SU-DHL-6 (cell line): ENCODE measurements around the gene RBM23.
"Not testable (repeated sequence)": the region's sequence is repeated elsewhere in the genome, so short reads cannot be mapped to it uniquely, and the experiment has no call there.

Experiments used
- H2AFZ ChIP-seq: fragments of 200-600 bp; sonication (generic); 2 replicates; pipeline ENCODE4 v1.6.1; 2014; ENCODE audit warnings: low read depth, mild to moderate bottlenecking, moderate library complexity, mixed read lengths, antibody characterized with exemption, low read length; ENCODE audit not compliant: severe bottlenecking
- H3F3A ChIP-seq: fragments of 200-600 bp; shearing (Covaris generic); 2 replicates; pipeline ENCODE4 v1.6.0; 2016; ENCODE audit warnings: antibody characterized with exemption, mild to moderate bottlenecking; ENCODE audit not compliant: insufficient read depth
- H3K27ac ChIP-seq: fragments of 200-600 bp; sonication (generic); 2 replicates; pipeline ENCODE4 v1.5.1; 2016; ENCODE audit warnings: low read depth, mild to moderate bottlenecking, low read length, moderate library complexity, mixed read lengths
- H3K27me3 ChIP-seq: fragments of 200-600 bp; sonication (generic), shearing (Covaris generic); 2 replicates; pipeline ENCODE4 v1.6.0; 2014; ENCODE audit warnings: mild to moderate bottlenecking, low read length
- H3K36me3 ChIP-seq: fragments of 200-600 bp; sonication (generic); 2 replicates; pipeline ENCODE4 v1.6.1; 2014; ENCODE audit warnings: mild to moderate bottlenecking, low read length, mixed read lengths
- H3K4me2 ChIP-seq: fragments of 300-600, 200-600 bp; shearing (Covaris generic), sonication (generic); 2 replicates; pipeline ENCODE4 v1.6.0; 2014; ENCODE audit warnings: low read length, low read depth, mild to moderate bottlenecking; ENCODE audit not compliant: poor library complexity, severe bottlenecking
- H3K4me3 ChIP-seq: fragments of 200-600 bp; sonication (generic); 2 replicates; pipeline ENCODE4 v1.5.1; 2014; ENCODE audit warnings: antibody characterized with exemption, low read length, mild to moderate bottlenecking, mixed read lengths; ENCODE audit not compliant: insufficient read depth, poor library complexity, severe bottlenecking
- H3K79me2 ChIP-seq: fragments of 200-600 bp; sonication (generic); 2 replicates; pipeline ENCODE4 v1.6.1; 2014; ENCODE audit warnings: mild to moderate bottlenecking, low read length, moderate library complexity; ENCODE audit not compliant: insufficient read depth
- H3K9ac ChIP-seq: fragments of 200-600 bp; sonication (generic); 2 replicates; pipeline ENCODE4 v1.7.0; 2014; ENCODE audit warnings: mild to moderate bottlenecking, low read length
- H3K9me2 ChIP-seq: fragments of 200-600 bp; sonication (generic); replicated peaks from 2 replicates; pipeline ENCODE4 v1.6.1; 2014; ENCODE audit warnings: low read length; ENCODE audit not compliant: insufficient read depth
- H3K9me3 ChIP-seq: fragments of 200-600 bp; sonication (generic); 2 replicates; pipeline ENCODE4 v1.6.1; 2014; ENCODE audit warnings: low read length, mixed read lengths; ENCODE audit not compliant: insufficient read depth
- H4K20me1 ChIP-seq: fragments of 200-600 bp; sonication (generic); 2 replicates; pipeline ENCODE4 v1.6.1; 2014; ENCODE audit warnings: low read depth, mild to moderate bottlenecking, antibody characterized with exemption, low read length, moderate library complexity, mixed read lengths
- CTCF ChIP-seq: fragments of 200-600 bp; sonication (generic); IDR thresholded peaks from one replicate; pipeline ENCODE4 v1.5.1; 2017; ENCODE audit warnings: antibody characterized with exemption, mild to moderate bottlenecking, low read length, moderate library complexity; ENCODE audit not compliant: insufficient read depth, poor library complexity, severe bottlenecking
- EZH2phosphoT487 ChIP-seq: fragments of 200-600 bp; sonication (generic), shearing (Covaris generic); conservative IDR thresholded peaks from 2 replicates; pipeline ENCODE4 v1.6.1; 2018; ENCODE audit warnings: mild to moderate bottlenecking, antibody characterized with exemption, low read length, moderate library complexity, mixed read lengths

The RBM23 gene

GRCh38 chr14:22864979-22865378, 54.0 kb downstream of the RBM23 start:
- TF ChIP-seq EZH2phosphoT487 (no peak), CTCF (no peak)
- H3K36me3 ChIP-seq: no peaks in the 10 kb centered on the region
- no peak overlapping the region for H3K27ac ChIP-seq
- no peak overlapping the region for H3K4me2 ChIP-seq
- no peaks in the 10 kb centered on the region for H3K9me2 ChIP-seq
- H3K9ac ChIP-seq: no peak overlapping the region
- no peaks in the 10 kb centered on the region for H3K9me3 ChIP-seq
- H3K4me3 ChIP-seq: no peak overlapping the region
- H3F3A ChIP-seq: no peaks in the 10 kb centered on the region
- H3K79me2 ChIP-seq: no peaks in the 10 kb centered on the region
- H3K27me3 ChIP-seq: no peaks in the 10 kb centered on the region
- no peak overlapping the region for H2AFZ ChIP-seq
- H4K20me1 ChIP-seq: no peaks in the 10 kb centered on the region

GRCh38 chr14:22861651-22862050, 57.3 kb downstream of the RBM23 start:
- H3K27me3 ChIP-seq: no peaks in the 10 kb centered on the region
- no peaks in the 10 kb centered on the region for H3K9me3 ChIP-seq
- TF ChIP-seq CTCF: no peak
- no peak for TF ChIP-seq EZH2phosphoT487
- H3K27ac ChIP-seq: no peak overlapping the region
- no peaks in the 10 kb centered on the region for H3F3A ChIP-seq
- no peak overlapping the region for H3K4me3 ChIP-seq
- no peaks in the 10 kb centered on the region for H3K9me2 ChIP-seq
- no peak overlapping the region for H3K9ac ChIP-seq
- no peaks in the 10 kb centered on the region for H3K36me3 ChIP-seq
- H4K20me1 ChIP-seq: no peaks in the 10 kb centered on the region
- H3K4me2 ChIP-seq: no peak overlapping the region
- no peaks in the 10 kb centered on the region for H3K79me2 ChIP-seq
- H2AFZ ChIP-seq: no peak overlapping the region

DNA sequence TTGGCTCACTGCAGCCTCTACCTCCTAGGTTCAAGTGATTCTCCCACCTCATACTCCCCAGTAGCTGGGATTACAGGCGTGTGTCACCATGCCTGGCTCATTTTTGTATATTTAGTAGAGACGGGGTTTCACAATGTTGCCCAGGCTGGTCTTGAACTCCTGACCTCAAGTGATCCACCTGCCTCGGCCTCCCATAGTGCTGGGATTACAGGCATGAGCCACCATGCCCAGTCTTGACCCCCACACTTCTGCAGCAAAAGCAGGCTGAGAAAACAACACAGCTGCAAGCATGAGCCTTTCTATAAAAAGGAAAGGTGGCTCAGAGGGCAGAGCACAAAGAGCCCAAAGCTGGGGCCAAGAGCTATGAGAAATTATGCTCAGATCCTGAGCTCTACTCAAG, 58.6 kb downstream of the RBM23 start:
- H3K9me3 ChIP-seq, H3K79me2 ChIP-seq, H4K20me1 ChIP-seq, H3K36me3 ChIP-seq, H3K4me3 ChIP-seq, H3K9ac ChIP-seq, H3K9me2 ChIP-seq, H3F3A ChIP-seq, H3K27ac ChIP-seq, H3K27me3 ChIP-seq, H2AFZ ChIP-seq, H3K4me2 ChIP-seq: not testable (repeated sequence)

DNA sequence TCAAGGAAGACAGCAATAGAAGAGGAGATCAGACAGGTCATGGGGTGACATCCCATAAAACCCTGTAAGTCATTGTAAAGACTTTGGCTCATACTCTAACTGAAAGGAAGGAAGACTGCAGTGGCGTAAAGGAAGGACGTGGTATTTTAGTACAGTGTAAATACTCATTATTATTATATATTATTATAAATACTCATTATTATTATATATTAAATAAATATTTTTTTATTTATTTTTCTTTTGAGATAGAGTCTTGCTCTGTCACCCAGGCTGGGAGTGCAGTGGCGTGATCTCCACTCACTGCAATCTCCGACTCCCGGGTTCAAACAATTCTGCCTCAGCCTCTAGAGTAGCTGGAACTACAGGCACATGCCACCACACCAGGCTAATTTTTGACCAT, 62.5 kb downstream of the RBM23 start:
- no peak for TF ChIP-seq EZH2phosphoT487
- TF ChIP-seq CTCF: no peak
- no peaks in the 10 kb centered on the region for H3K9me3 ChIP-seq
- H3K27ac ChIP-seq: no peak overlapping the region

More for the DNA sequence above, 62.5 kb downstream of the RBM23 start:
- H3K79me2 ChIP-seq: no peaks in the 10 kb centered on the region
- H3K9ac ChIP-seq: no peak overlapping the region
- H2AFZ ChIP-seq: no peak overlapping the region
- H3K27me3 ChIP-seq: no peaks in the 10 kb centered on the region
- H3F3A ChIP-seq: 0 out of 2 replicates have a peak, but pooled peaks cover 3% of the 10 kb centered on the region
- H3K4me3 ChIP-seq: no peak overlapping the region
- no peaks in the 10 kb centered on the region for H4K20me1 ChIP-seq
- H3K36me3 ChIP-seq: no peaks in the 10 kb centered on the region
- no peak overlapping the region for H3K4me2 ChIP-seq
- H3K9me2 ChIP-seq: no peaks in the 10 kb centered on the region
